Endothelial cell of umbilical vein (primary cell): ENCODE data around the gene SP100. TPM values are rescaled to one million over a fixed set of nuclear protein-coding genes. Genes with fewer than 3 reads are reported as not detected.
"Not testable (repeated sequence)": the region's sequence is repeated elsewhere in the genome, so short reads cannot be mapped to it uniquely, and the experiment has no call there.

ENCODE experiments used
- BruUV-seq: library from RNA; stranded (reverse); fragments of 400-500 nt; replicated peaks from 2 replicates; lab custom pipeline; 2021; lab: Mats Ljungman, UMichigan
- CTCF ChIA-PET: fragments of 300-600, 350-600 bp; sonication (Branson Sonifier 250); formaldehyde crosslinking; loops from one replicate; lab custom pipeline; 2021; ENCODE audit warnings: antibody characterized with exemption, inconsistent platforms; lab: Charles Lee
- POLR2A ChIA-PET: fragments of 300-600, 350-600 bp; sonication (Branson Sonifier 250); formaldehyde crosslinking; loops from one replicate; lab custom pipeline; 2021; ENCODE audit warnings: antibody characterized with exemption, inconsistent platforms; lab: Charles Lee
- DNase-seq: peaks from one replicate; pipeline ENCODE4 v3.0.0-alpha.2; 2011; ENCODE audit warnings: low read depth, low spot score
- FAIRE-seq: peaks from 2 replicates; lab custom pipeline; 2011; peaks lifted over from hg19 to GRCh38; lab: Jason Lieb, UNC
- H2AFZ ChIP-seq: 2 replicates; pipeline ENCODE4 v1.6.0; 2012; ENCODE audit warnings: low read depth, low read length, control low read depth, inconsistent platforms
- H3K27ac ChIP-seq: 2 replicates; pipeline ENCODE4 v1.5.1; 2011; ENCODE audit warnings: low read depth, mild to moderate bottlenecking, control low read depth, low read length, moderate library complexity; ENCODE audit not compliant: insufficient read depth
- H3K27me3 ChIP-seq, 2 experiments: 2 replicates each; pipeline versions ENCODE4 v1.6.0 to v1.6.1; 2011; ENCODE audit warnings: low read length in 2 of 2, mixed read lengths in 1 of 2; ENCODE audit not compliant: control insufficient read depth in 2 of 2, insufficient read depth in 2 of 2
- H3K36me3 ChIP-seq, 2 experiments: 2 replicates in 1 of 2; 3 replicates in 1 of 2; pipeline ENCODE4 v1.5.1; 2011; ENCODE audit warnings: low read length in 2 of 2, mild to moderate bottlenecking in 1 of 2, moderate library complexity in 1 of 2; ENCODE audit not compliant: control insufficient read depth in 2 of 2, insufficient read depth in 2 of 2; ENCODE audit errors: extremely low read depth in 1 of 2
- H3K4me1 ChIP-seq: 3 replicates; pipeline ENCODE4 v1.5.1; 2011; ENCODE audit warnings: mild to moderate bottlenecking, low read length; ENCODE audit not compliant: control insufficient read depth, insufficient read depth; ENCODE audit errors: extremely low read depth
- H3K4me2 ChIP-seq: 2 replicates; pipeline ENCODE4 v1.6.1; 2011; ENCODE audit warnings: low read length, control low read depth, mixed read lengths; ENCODE audit not compliant: insufficient read depth
- H3K4me3 ChIP-seq, 3 experiments: fragments of 200-600 bp in 1 of 3; sonication (generic), shearing (Covaris generic) in 1 of 3; replicated peaks in 1 of 3; 2 replicates each; pipeline ENCODE4 v1.5.1; 2011 to 2016; ENCODE audit warnings: control low read depth in 3 of 3, low read length in 3 of 3, mild to moderate bottlenecking in 2 of 3, inconsistent platforms in 1 of 3, low read depth in 1 of 3, moderate library complexity in 1 of 3; ENCODE audit not compliant: insufficient read depth in 1 of 3
- H3K79me2 ChIP-seq: 2 replicates; pipeline ENCODE4 v1.6.0; 2012; ENCODE audit warnings: low read length, inconsistent platforms; ENCODE audit not compliant: control insufficient read depth, insufficient read depth
- H3K9ac ChIP-seq: replicated peaks from 2 replicates; pipeline ENCODE3; 2011; ENCODE audit warnings: low read length, control low read depth; ENCODE audit not compliant: insufficient read depth; ENCODE audit errors: extremely low read depth
- H3K9me1 ChIP-seq: replicated peaks from 3 replicates; pipeline ENCODE4 v1.6.0; 2011; ENCODE audit warnings: mild to moderate bottlenecking, low read length; ENCODE audit not compliant: control insufficient read depth, insufficient read depth; ENCODE audit errors: extremely low read depth
- H3K9me3 ChIP-seq: replicated peaks from 2 replicates; pipeline ENCODE4 v1.5.1; 2012; ENCODE audit warnings: low read length, inconsistent platforms; ENCODE audit not compliant: control insufficient read depth, insufficient read depth
- H4K20me1 ChIP-seq: replicated peaks from 2 replicates; pipeline ENCODE3; 2011; ENCODE audit warnings: mild to moderate bottlenecking, low read length; ENCODE audit not compliant: control insufficient read depth, insufficient read depth; ENCODE audit errors: extremely low read depth
- CTCF ChIP-seq, 2 donors: IDR thresholded peaks; 1 replicate in 1 of 2; 2 replicates in 1 of 2; pipeline ENCODE4 v1.5.1; 2011; ENCODE audit warnings: low read length in 2 of 2, mild to moderate bottlenecking in 2 of 2, moderate library complexity in 2 of 2, control low read depth in 1 of 2, inconsistent platforms in 1 of 2, low read depth in 1 of 2; ENCODE audit not compliant: insufficient read depth in 1 of 2; ENCODE audit errors: extremely low read depth in 1 of 2
- EZH2 ChIP-seq: IDR thresholded peaks from 2 replicates; pipeline ENCODE4 v1.6.1; 2012; ENCODE audit warnings: borderline replicate concordance, low read depth, mild to moderate bottlenecking, moderate library complexity, low read length, inconsistent platforms; ENCODE audit not compliant: severe bottlenecking
- FOS ChIP-seq: IDR thresholded peaks from 2 replicates; pipeline ENCODE4 v1.6.1; 2011; ENCODE audit warnings: mild to moderate bottlenecking, low read length, moderate library complexity, borderline replicate concordance; ENCODE audit not compliant: insufficient read depth
- GATA2 ChIP-seq: IDR thresholded peaks from 2 replicates; pipeline ENCODE4 v1.7.0; 2011; ENCODE audit warnings: low read depth, mild to moderate bottlenecking, moderate library complexity, mixed read lengths, low read length; ENCODE audit not compliant: insufficient read length, insufficient read depth
- JUN ChIP-seq: IDR thresholded peaks from 2 replicates; pipeline ENCODE4 v1.6.1; 2011; ENCODE audit warnings: borderline replicate concordance, low read depth; ENCODE audit not compliant: insufficient read length, insufficient read depth
- MAX ChIP-seq: IDR thresholded peaks from 2 replicates; pipeline ENCODE4 v1.6.1; 2011; ENCODE audit not compliant: insufficient read depth, insufficient read length
- MYC ChIP-seq: IDR thresholded peaks from one replicate; pipeline ENCODE4 v1.6.1; 2011; ENCODE audit warnings: mild to moderate bottlenecking, low read depth, low read length
- POLR2A ChIP-seq: IDR thresholded peaks from 2 replicates; pipeline ENCODE4 v1.6.1; 2012; ENCODE audit warnings: low read depth, mild to moderate bottlenecking, control low read depth, low read length
- POLR2AphosphoS5 ChIP-seq: IDR thresholded peaks from 2 replicates; pipeline ENCODE4 v1.6.1; 2012; ENCODE audit warnings: low read depth, mild to moderate bottlenecking, control low read depth, low read length, moderate library complexity; ENCODE audit not compliant: insufficient read depth
- dilution Hi-C: fragments of 300-500 bp; cut with MboI; formaldehyde crosslinking; loops from one replicate; pipeline ENCODE4 v1.15.0; 2019; ENCODE audit warnings: low sequenced_read_pairs; ENCODE audit not compliant: extremely low pct_ligation_motif_present
- intact Hi-C: fragments of 100-400 bp; cut with micrococcal nuclease; formaldehyde crosslinking; loops from one replicate; pipeline ENCODE4 v1.10.0; 2022
- polyA plus RNA-seq, 4 experiments: library from polyadenylated mRNA; depleted of rRNA in 3 of 4; stranded (reverse) in 3 of 4; unstranded in 1 of 4; fragments of >200 nt; gene quantifications; 2 replicates each; pipeline versions ENCODE4 v1.2.1 to v1.2.3, GENCODE V29; 2011 to 2012; ENCODE audit warnings: missing spikeins in 1 of 4
- total RNA-seq: library from RNA; stranded (reverse); gene quantifications from 2 replicates; pipeline ENCODE4 v1.2.3, GENCODE V29; 2021

Gene SP100
- total and polyA plus RNA-seq, 2 donors (not counting 3 experiments of a cell fraction or from before 2014, with no cell fraction given), result 33.7 to 108 TPM

- TF ChIP-seq MYC (no peak), FOS (no peak), MAX (no peak), POLR2A (no peak), POLR2AphosphoS5 (no peak), CTCF (IDR thresholded peaks at IDR 0.05; ENCODE audit: extremely low read depth in 1 of 2, insufficient read depth in 1 of 2, low read depth in 1 of 2, low read length in 2 of 2) (no peak), JUN (no peak), GATA2 (no peak), EZH2 (no peak)
- peaks cover 2% of the 10 kb centered on the region for H3K9me3 ChIP-seq
- peaks cover 79% of the 10 kb centered on the region for H3K79me2 ChIP-seq
- dilution Hi-C loops (no loop called here), intact Hi-C loops (no loop called here)
- no peak overlapping the region for H2AFZ ChIP-seq
- no peaks in the 10 kb centered on the region for H3K9me1 ChIP-seq
- ChIA-PET CTCF (no interaction called here), POLR2A (no interaction called here)
- peaks cover 0 to 2% of the 10 kb centered on the region in 2 experiments for H3K36me3 ChIP-seq
- H3K4me2 ChIP-seq, result no peak overlapping the region
- FAIRE-seq (no peak), DNase-seq (no peak)
- no TSS peak for BruUV-seq
- no peaks in the 10 kb centered on the region for H3K27me3 ChIP-seq
- H3K9ac ChIP-seq, result no peak overlapping the region
- H4K20me1 ChIP-seq, result peaks cover 5% of the 10 kb centered on the region
- H3K27ac ChIP-seq, result no peak overlapping the region
- H3K4me3 ChIP-seq, result no peak overlapping the region
- peaks cover 12% of the 10 kb centered on the region for H3K4me1 ChIP-seq
These were observed 19.4 kb downstream of the SP100 start for GRCh38 chr2:230435431-230435830.

- FAIRE-seq, H3K9ac ChIP-seq, DNase-seq, H3K9me1 ChIP-seq, H3K27me3 ChIP-seq, H3K36me3 ChIP-seq, dilution Hi-C loops, POLR2A ChIA-PET, H3K9me3 ChIP-seq, H3K4me3 ChIP-seq, intact Hi-C loops, H4K20me1 ChIP-seq, H2AFZ ChIP-seq, BruUV-seq: not testable (repeated sequence)
- peak overlapping the region; percentile 50 for H3K27ac ChIP-seq
- H3K79me2 ChIP-seq, result peaks cover 61% of the 10 kb centered on the region
- CTCF ChIA-PET, result interaction anchor here (1.0 kb wide), 1 partner anchor 22 kb away, joined by 3 read pairs; no protein-coding TSS in a partner anchor
- H3K4me1 ChIP-seq, result peaks cover 35% of the 10 kb centered on the region
- peak overlapping the region; percentile 93 for H3K4me2 ChIP-seq
These were observed 23.1 kb downstream of the SP100 start for GRCh38 chr2:230439121-230439520.
